ENCODE data around the gene ASIC4.

Gene ASIC4

DNA sequence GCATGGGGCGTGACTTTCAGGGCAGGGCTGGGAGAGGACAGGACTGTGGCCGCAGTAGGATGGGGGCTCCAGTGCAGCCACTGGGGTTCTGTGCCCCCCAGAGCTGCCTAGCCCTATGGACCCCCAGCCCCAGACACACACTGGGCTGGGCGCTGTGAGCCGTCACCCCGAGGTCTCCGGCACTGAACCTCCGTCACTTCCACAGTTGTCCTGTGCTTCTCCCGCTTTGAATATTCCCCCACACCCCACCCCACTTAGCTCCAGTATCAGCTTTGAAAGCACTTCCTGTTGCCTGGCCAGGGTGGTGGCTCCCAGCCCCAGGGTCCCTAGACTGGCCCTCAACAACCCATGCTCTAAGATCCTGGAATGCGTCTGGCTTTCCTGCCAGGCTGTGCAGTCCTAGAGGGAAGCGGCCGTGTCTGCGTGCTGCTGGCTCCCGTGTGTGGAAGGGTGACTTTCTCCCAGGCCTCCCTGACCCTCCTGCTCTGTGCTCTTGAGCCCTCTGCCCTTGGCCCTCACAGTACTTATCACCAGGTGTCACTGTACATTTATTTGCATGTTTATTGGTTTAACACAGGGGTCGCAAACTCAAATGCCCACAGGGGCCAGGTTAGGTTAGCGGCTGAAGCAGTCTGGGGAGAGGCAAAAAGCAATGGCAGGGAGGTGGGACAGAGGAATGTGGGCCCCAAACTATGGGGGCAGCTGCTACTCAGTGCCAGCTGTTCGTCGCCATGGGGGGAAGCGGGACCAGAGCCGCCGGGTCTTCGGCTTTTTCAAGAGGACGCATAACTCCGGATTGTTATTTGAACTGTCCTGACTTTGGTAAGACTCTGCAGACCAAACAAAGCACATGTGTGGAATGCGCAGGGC lies 47.1 kb downstream of the ASIC4 start:
- H3K4me3 ChIP-seq (ENCODE audit: control insufficient read depth, low read depth, low read length), result no peak overlapping the region
- TF ChIP-seq, protein P1, sequence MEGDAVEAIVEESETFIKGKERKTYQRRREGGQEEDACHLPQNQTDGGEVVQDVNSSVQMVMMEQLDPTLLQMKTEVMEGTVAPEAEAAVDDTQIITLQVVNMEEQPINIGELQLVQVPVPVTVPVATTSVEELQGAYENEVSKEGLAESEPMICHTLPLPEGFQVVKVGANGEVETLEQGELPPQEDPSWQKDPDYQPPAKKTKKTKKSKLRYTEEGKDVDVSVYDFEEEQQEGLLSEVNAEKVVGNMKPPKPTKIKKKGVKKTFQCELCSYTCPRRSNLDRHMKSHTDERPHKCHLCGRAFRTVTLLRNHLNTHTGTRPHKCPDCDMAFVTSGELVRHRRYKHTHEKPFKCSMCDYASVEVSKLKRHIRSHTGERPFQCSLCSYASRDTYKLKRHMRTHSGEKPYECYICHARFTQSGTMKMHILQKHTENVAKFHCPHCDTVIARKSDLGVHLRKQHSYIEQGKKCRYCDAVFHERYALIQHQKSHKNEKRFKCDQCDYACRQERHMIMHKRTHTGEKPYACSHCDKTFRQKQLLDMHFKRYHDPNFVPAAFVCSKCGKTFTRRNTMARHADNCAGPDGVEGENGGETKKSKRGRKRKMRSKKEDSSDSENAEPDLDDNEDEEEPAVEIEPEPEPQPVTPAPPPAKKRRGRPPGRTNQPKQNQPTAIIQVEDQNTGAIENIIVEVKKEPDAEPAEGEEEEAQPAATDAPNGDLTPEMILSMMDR (conservative IDR thresholded peaks at IDR 0.05; ENCODE audit: control insufficient read depth, insufficient read depth, low read depth, low read length), result no peak
- no peak for DNase-seq (ENCODE audit: low read depth)

DNA sequence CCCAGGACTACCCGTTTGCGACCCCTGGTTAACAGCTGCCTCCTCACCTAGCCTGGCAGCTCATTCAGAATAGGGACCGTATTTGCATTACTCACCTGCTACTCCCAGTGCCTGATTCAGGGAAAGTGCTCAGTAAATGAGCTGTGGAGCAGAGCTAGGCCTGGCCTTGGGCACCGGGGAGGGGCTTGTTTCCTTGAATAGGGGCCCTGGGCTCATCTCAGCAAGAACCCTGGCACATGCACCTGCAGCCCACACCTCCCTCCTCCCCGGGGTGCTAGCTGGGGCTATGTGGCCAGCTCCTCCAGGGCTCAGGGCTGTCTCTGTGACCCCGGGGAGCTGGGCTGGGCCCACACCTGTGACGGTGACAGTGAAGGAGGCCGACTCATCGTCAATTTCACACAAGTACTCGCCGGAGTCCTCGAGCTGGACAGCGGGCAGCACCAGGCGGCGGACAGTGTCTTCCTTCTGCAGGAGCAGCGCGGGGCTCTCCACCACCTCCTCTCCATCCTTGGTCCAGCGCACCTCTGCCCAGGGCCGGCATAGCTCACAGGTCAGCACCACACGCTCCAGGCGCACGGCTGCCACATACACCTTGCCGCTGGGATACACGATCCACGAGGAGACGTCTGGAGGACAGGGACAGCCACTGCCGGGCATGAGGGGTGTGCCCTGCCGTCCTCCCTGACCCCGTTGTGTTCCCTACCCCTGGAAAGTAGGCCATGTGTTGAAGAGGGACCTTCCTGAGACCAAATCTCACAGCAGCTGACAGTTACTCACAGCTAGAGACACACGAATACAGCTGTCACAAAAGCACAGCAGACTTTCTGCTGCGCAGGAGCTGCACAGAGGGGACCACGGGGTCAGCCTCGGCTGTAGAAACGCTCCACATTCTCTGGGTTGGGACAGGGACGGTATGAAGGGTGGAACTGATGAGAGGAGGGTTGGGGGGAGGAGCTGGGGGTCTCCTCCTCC lies 48.1 kb downstream of the ASIC4 start:
- H3K4me3 ChIP-seq (ENCODE audit: control insufficient read depth, low read depth, low read length), result no peak overlapping the region
- no peak for DNase-seq (ENCODE audit: low read depth)
- TF ChIP-seq, protein P1 (conservative IDR thresholded peaks at IDR 0.05; ENCODE audit: control insufficient read depth, insufficient read depth, low read depth, low read length), result no peak

DNA sequence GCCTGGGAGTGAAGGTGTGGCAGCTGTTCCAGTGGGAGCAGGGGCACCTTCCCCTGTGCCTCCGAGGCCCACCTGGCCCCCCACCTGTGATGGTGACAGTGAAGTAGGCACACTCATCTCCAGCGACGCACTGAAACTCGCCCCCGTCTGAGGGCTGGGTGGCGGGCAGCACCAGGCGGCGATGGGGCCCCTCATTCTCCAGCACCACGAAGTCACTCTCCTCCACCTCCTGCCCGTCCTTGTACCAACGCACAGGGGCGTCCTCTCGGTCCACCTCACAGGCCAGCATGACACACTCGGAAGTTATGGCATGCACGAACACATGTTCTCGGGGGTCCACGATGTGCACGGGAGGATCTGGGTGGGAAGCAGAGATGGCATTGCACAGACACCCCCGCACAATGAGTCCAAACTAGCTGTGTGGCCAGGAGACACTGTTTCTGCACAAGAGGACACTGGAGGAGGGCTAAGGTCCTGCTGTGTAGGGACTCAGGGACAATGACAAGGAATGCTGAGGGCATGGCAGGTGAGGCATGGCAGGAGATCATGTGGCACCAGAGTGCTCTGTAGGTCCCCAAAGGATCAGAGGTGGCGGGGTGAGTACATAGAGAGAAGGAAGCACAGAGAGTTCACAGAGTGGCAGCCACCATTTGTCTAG lies 49.1 kb downstream of the ASIC4 start:
- TF ChIP-seq, protein P1 (conservative IDR thresholded peaks at IDR 0.05; ENCODE audit: control insufficient read depth, insufficient read depth, low read depth, low read length), result no peak
- no peak overlapping the region for H3K4me3 ChIP-seq (ENCODE audit: control insufficient read depth, low read depth, low read length)
- no peak for DNase-seq (ENCODE audit: low read depth)

DNA sequence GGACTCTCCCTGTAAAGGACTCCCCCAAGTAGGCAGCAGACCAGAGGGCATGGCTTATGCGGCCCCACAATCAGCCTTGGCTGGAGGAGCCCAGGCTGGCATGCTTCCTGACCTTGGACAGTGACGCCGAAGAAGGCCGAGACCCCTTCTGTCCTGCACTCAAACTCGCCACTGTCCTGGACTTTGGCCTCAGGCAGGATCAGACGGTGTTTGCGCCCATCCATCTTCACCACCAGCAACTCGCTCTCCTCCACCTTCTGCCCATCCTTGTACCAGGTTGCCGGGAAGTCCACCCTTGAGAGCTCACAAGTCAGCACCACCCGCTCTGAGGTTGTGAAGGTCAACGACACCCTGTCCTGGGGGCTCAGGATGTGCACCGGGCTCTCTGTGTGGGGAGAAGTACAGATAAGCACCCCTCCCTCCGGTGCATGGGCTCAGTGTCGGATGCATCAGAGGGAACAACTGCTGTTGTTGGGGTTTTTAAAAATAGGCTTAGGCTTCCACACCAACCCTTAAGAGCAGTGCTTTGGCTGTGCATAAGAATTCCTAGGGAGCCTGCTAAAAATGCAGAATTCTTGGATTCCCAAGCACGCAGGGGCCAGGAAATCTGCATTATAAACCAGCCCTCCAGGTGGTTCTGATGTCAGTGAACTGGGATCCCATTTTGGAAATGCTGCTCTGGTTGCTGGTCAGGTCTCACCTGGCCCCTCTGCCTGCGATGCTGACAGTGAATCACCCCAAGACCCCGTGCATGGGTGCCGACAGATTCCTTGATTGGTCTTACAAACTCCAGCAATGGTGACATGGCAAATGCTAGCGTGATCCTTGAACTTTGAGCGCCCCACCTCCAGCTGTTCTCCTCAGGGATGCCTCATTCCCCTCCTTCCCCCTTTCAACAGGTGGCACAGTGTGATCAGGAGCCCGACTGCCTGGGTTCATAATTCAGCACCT lies 51.1 kb downstream of the ASIC4 start:
- DNase-seq (ENCODE audit: low read depth), result no peak
- TF ChIP-seq, protein P1 (conservative IDR thresholded peaks at IDR 0.05; ENCODE audit: control insufficient read depth, insufficient read depth, low read depth, low read length), result no peak
- no peak overlapping the region for H3K4me3 ChIP-seq (ENCODE audit: control insufficient read depth, low read depth, low read length)

DNA sequence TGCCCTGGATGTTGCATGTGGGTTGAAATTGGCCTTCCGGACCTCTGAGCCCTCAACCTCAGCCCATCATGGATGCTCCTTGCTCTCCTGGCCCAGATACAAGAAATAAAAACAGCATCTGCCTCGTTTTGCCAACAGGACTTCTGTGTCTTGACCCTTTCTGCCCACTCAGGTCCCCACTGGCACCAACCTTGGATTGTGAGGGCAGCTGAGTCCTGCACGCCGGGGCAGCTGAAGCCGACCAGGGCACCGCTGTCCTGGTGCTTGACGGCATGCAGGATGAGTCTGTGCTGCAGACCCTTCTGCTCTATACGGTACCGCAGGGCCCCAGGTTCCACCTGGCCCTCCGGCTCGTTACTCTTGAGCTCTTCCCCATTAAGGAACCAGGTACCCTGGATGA lies 52.4 kb downstream of the ASIC4 start:
- H3K4me3 ChIP-seq (ENCODE audit: control insufficient read depth, low read depth, low read length), result no peak overlapping the region
- no peak for DNase-seq (ENCODE audit: low read depth)
- TF ChIP-seq, protein P1 (conservative IDR thresholded peaks at IDR 0.05; ENCODE audit: control insufficient read depth, insufficient read depth, low read depth, low read length), result no peak
